IPS DF 6.9 (cell line): ENCODE measurements around the gene FAM151A.
"Not testable (repeated sequence)": the region's sequence is repeated elsewhere in the genome, so short reads cannot be mapped to it uniquely, and the experiment has no call there.

Experiments used
- DNase-seq: peaks from one replicate; pipeline ENCODE4 v3.0.0-alpha.2; 2013; ENCODE audit warnings: low read depth, low spot score
- H3K27ac ChIP-seq: one replicate; pipeline ENCODE4 v1.5.1; 2013; ENCODE audit warnings: low read length, control low read depth
- H3K27me3 ChIP-seq: 2 replicates; pipeline ENCODE4 v1.6.1; 2013; ENCODE audit warnings: mild to moderate bottlenecking, low read length; ENCODE audit not compliant: control insufficient read depth, insufficient read depth
- H3K36me3 ChIP-seq: 2 replicates; pipeline ENCODE4 v1.6.1; 2013; ENCODE audit warnings: low read length; ENCODE audit not compliant: control insufficient read depth, insufficient read depth
- H3K4me1 ChIP-seq: 2 replicates; pipeline ENCODE4 v1.6.1; 2013; ENCODE audit warnings: low read length; ENCODE audit not compliant: control insufficient read depth, insufficient read depth
- H3K4me3 ChIP-seq: 2 replicates; pipeline ENCODE4 v1.5.1; 2013; ENCODE audit warnings: mild to moderate bottlenecking, low read length
- H3K9me3 ChIP-seq: 2 replicates; pipeline ENCODE4 v1.6.1; 2013; ENCODE audit warnings: low read length, inconsistent platforms; ENCODE audit not compliant: control insufficient read depth, insufficient read depth
- WGBS: extraction: QIAGEN DNeasy Blood & Tissue Kit; methylation state at CpG from one replicate; pipeline ENCODE4 v1.1.7; 2013; ENCODE audit warnings: mixed read lengths, missing lambda C conversion rate; ENCODE audit not compliant: insufficient read length, insufficient coverage; 5-methylcytosine and 5-hydroxymethylcytosine counted together

Gene FAM151A

DNA sequence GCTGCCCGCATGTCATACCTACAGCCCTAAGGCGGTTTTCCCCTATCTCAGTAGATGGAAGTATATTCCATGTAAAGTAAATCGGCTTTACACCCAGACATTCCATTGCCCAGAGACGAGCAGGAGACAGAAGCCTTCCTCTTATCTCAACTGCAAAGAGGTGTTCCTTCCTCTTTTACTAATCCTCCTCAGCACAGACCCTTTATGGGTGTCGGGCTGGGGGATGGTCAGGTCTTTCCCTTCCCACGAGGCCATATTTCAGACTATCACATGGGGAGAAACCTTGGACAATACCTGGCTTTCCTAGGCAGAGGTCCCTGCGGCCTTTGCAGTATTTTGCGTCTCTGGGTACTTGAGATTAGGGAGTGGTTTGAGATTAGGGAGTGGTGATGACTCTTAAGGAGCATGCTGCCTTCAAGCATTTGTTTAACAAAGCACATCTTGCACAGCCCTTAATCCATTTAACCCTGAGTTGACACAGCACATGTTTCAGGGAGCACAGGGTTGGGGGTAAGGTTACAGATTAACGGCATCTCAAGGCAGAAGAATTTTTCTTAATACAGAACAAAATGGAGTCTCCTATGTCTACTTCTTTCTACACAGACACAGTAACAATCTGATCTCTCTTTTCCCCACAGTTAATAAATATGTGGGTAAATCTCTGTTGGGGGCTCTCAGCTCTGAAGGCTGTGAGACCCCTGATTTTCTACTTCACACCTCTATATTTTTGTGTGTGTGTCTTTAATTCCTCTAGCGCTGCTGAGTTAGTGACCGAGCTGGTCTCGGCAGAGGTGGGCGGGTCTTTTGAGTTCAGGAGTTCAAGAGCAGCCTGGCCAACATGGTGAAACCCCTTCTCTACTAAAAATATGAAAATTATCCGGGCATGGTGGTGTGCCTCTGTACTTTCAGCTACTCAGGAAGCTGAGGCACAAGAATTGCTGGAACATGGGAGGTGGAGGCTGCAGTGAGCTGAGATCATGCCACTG lies 13.4 kb upstream of the FAM151A start:
- H3K9me3 ChIP-seq, H3K4me3 ChIP-seq, H3K36me3 ChIP-seq, H3K27me3 ChIP-seq, H3K27ac ChIP-seq, DNase-seq, H3K4me1 ChIP-seq: not testable (repeated sequence)
- no CpG with 5 or more reads among the region's 14 CpGs for WGBS

GRCh38 chr1:54635804-54636203 lies 12.5 kb upstream of the FAM151A start:
- not testable (repeated sequence) for DNase-seq, H3K4me1 ChIP-seq, H3K9me3 ChIP-seq, H3K4me3 ChIP-seq, H3K27me3 ChIP-seq, H3K27ac ChIP-seq, H3K36me3 ChIP-seq
- WGBS, result no CpG with 5 or more reads among the region's 7 CpGs

DNA sequence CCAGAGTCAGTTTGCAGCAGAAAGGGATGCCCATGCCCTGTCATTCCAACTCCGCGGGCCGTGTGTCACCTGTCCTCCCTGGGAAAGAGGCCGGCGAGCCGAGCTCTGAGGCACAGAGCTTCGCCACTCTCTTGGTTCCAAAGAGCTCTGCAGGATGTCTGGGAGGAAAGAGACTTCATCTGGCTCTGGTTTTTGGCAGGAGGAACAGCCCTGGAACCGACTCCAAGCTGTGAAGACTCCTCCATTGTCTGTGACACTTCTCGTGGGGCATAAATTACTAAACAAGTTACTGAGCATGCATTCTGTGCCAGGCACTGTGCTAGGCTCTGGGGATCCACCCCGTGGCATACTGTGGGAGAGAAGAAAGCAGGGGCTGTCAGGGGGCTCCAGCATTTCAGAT lies 3.9 kb upstream of the FAM151A start:
- no peak for DNase-seq
- Histone ChIP-seq H3K27ac (no peak overlapping the region), H3K27me3 (no peaks in the 10 kb centered on the region), H3K9me3 (no peaks in the 10 kb centered on the region), H3K4me1 (no peaks in the 10 kb centered on the region), H3K4me3 (no peak overlapping the region), H3K36me3 (no peaks in the 10 kb centered on the region)
- WGBS, result no CpG with 5 or more reads among the region's 10 CpGs

GRCh38 chr1:54624466-54625464 lies 1.4 kb upstream of the FAM151A start:
- no peak overlapping the region for H3K4me3 ChIP-seq
- no peak overlapping the region for H3K27ac ChIP-seq
- DNase-seq, result no peak
- H3K27me3 ChIP-seq, result no peaks in the 10 kb centered on the region
- H3K9me3 ChIP-seq, result no peaks in the 10 kb centered on the region
- no peaks in the 10 kb centered on the region for H3K36me3 ChIP-seq
- H3K4me1 ChIP-seq, result no peaks in the 10 kb centered on the region
- no CpG with 5 or more reads among the region's 8 CpGs for WGBS

GRCh38 chr1:54619749-54620148 lies 3.6 kb downstream of the FAM151A start:
- Histone ChIP-seq H3K27ac (no peak overlapping the region), H3K36me3 (no peaks in the 10 kb centered on the region), H3K9me3 (no peaks in the 10 kb centered on the region), H3K4me3 (no peak overlapping the region), H3K27me3 (no peaks in the 10 kb centered on the region), H3K4me1 (no peaks in the 10 kb centered on the region)
- no peak for DNase-seq
- WGBS, result no CpG with 5 or more reads among the region's 8 CpGs

DNA sequence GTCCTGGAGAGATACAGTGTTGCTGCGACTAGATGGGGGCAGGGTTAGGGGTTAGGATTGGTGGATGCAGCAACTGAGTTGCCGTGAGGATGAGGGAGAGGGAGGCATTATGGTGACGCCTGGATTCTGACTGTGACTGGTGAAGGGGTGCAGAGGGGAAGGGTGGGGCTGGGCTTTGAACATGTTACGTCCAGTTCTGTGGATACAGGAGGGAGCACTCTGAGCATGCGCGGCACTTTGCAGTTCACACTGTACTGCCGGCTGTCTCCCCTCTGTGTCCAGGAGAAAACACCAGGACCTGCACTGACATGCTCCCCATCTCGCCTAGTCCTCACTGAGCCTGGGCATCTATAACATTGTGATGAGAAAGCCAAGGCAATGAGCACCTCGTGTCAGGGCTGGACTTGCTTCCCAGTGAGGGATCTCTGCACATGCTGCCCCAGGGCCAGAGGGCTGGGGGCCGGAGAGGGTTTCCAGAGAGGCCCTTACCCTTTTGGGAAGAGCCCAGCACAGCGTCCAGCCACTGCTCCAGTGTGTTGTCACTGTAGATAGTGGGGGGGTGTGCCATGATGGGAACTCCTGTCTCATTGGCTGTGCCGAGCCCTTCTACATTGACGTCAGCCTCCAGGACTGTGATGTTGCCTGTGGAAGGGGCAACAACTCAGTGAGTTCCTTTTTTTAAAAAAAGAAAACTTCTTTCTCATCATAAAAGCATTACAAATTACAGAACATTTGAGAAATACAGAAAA lies 7.6 kb downstream of the FAM151A start:
- Histone ChIP-seq H3K27me3 (no peaks in the 10 kb centered on the region), H3K27ac (no peak overlapping the region), H3K4me1 (peaks cover 3% of the 10 kb centered on the region), H3K9me3 (no peaks in the 10 kb centered on the region), H3K36me3 (no peaks in the 10 kb centered on the region), H3K4me3 (no peak overlapping the region)
- WGBS, result no CpG with 5 or more reads among the region's 13 CpGs
- no peak for DNase-seq

- no peak for DNase-seq
- no CpG with 5 or more reads among the region's 8 CpGs for WGBS
- no peak overlapping the region for H3K4me3 ChIP-seq
- H3K27ac ChIP-seq, result no peak overlapping the region
- H3K4me1 ChIP-seq, result peaks cover 11% of the 10 kb centered on the region
- H3K9me3 ChIP-seq, result no peaks in the 10 kb centered on the region
- H3K27me3 ChIP-seq, result no peaks in the 10 kb centered on the region
- H3K36me3 ChIP-seq, result no peaks in the 10 kb centered on the region
These were observed 8.8 kb downstream of the FAM151A start for GRCh38 chr1:54614563-54614962.

- no peaks in the 10 kb centered on the region for H3K36me3 ChIP-seq
- no peak for DNase-seq
- no CpG with 5 or more reads among the region's 2 CpGs for WGBS
- H3K4me1 ChIP-seq, result peaks cover 11% of the 10 kb centered on the region
- H3K27ac ChIP-seq, result no peak overlapping the region
- no peaks in the 10 kb centered on the region for H3K9me3 ChIP-seq
- no peaks in the 10 kb centered on the region for H3K27me3 ChIP-seq
- no peak overlapping the region for H3K4me3 ChIP-seq
These were observed 9.3 kb downstream of the FAM151A start for GRCh38 chr1:54614024-54614423.

GRCh38 chr1:54611621-54612020 lies 11.7 kb downstream of the FAM151A start:
- Histone ChIP-seq H3K36me3 (no peaks in the 10 kb centered on the region), H3K9me3 (no peaks in the 10 kb centered on the region), H3K4me3 (no peak overlapping the region), H3K27me3 (no peaks in the 10 kb centered on the region), H3K27ac (no peak overlapping the region), H3K4me1 (peaks cover 11% of the 10 kb centered on the region)
- no CpG with 5 or more reads among the region's 8 CpGs for WGBS
- no peak for DNase-seq
